ENCODE data around the gene CAPG.
"Not testable (repeated sequence)": the region's sequence is repeated elsewhere in the genome, so short reads cannot be mapped to it uniquely, and the experiment has no call there.

The CAPG gene, protein sequence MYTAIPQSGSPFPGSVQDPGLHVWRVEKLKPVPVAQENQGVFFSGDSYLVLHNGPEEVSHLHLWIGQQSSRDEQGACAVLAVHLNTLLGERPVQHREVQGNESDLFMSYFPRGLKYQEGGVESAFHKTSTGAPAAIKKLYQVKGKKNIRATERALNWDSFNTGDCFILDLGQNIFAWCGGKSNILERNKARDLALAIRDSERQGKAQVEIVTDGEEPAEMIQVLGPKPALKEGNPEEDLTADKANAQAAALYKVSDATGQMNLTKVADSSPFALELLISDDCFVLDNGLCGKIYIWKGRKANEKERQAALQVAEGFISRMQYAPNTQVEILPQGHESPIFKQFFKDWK

DNA sequence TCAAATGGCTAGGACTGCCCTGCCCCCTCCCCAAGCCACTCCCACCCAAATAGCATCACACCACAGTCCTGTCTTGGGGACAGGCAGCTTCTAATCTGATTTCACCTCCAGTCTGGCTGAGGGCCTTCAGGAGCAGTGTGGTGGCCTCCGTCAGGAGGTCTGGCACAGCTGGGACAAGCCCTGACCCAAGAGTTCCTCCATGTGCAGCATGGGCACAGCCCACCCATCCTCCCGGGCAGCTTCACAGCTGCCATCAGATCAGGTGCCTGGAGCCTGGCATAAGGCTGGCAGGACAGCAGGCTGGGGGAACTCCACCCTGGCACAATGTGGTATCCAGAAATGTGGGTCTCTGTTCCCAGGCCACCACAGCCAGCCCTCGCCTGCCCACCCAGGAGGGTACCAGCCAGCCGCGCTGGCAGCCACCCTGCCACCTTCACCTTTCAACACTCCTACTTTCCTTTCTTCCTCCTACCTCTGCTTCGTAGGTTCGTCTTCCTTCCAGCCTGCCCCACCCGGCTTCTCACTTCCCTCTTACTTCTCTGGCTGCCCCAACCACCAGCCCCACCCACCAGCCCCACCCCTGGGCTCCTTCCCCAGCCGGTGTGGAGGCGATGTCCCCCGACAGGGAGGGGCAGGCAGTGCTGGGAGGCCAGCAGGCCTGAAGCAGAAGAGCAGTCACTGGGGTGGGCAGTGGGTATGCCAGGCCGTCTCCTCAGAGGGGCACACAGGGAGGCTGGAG, at the start of gene CAPG:
CAPG (minus strand) TSS at position 522 of the 739 bp plus-strand sequence. CDS start 8,221 bp downstream, outside the sequence.
- no peak for DNase-seq (ENCODE audit: low read depth)

DNA sequence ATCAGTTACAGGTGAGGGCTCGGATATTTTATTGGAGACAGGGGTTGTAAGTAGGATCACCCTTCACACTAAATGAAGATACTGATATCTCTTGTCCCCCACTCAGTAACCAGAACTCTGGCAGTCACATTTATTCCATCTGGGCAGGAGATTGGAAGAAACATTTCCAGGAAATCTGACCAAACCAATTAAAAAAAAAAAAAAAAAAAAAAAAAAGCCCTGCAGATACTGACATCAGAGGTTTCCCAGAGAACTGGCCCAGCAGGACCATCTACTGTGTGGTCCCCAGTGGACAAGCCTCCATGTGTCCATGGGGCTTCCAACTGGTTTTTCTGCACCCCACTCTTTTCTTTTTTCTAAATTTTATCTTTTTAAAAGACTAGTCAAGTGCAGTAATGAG, 49.6 kb upstream of the CAPG start:
- no peak for DNase-seq (ENCODE audit: low read depth)

DNA sequence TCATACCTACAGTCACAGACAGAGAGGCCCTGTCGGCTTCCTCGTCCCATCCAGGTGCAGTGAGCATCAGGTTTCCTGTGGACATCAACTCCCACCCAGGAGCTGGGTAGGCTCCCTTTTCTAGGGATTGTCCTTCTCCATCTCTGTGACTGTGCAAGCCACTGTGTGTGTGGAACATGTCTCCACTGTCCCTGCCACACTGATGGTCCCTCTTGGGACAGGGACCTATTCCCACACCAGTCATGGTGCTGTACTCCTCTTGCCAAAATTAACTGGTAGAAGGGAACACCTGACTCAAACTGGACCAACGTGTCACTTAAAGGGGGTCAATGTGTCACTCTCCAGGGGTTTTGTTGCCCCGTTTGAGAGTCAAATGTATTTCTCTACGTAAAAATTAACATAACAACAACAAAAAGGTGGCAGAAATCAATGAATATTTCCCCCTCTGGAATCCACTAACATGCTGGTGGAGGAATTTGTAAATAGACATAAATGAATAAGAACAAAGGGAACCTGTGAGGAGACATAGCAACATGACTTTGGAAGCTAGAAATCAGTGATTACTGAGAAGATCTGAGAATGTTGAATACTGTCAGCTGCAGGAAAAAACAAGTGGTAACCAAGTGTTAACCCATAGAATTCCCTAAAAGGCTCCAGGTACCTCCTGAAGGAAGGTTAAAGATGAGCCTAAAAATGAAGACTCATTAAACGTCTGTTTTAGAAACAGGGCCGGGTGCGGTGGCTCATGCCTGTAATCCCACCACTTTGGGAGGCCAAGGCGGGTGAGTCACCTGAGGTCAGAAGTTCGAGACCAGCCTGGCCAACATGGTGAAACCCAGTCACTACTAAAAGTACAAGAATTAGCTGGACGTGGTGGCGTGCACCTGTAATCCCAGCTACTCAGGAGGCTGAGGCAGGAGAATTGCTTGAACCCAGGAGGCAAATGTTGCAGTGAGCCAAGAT, 48.7 kb upstream of the CAPG start:
- no peak for DNase-seq (ENCODE audit: low read depth)

DNA sequence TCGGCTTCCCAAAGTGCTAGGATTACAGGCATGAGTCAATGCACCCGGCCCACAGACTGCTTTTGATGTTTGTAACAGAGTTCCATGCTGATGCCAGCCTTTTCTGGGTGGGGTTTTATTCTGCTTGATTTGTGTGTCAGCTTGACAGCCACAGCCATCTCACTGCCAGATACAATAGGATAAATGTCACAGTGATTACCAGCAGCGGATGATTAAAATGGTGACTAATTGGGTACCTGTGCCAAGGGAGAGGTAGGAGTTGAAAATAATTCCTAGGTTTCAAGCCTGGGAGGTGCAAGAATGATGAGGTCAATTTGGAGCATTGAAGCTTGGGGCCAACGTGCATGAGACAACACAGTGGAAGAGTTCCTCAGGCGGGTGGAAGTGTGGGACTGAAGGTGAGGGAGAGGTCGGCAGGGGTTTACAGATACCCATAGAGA, 47.7 kb upstream of the CAPG start:
- DNase-seq (ENCODE audit: low read depth) = no peak

DNA sequence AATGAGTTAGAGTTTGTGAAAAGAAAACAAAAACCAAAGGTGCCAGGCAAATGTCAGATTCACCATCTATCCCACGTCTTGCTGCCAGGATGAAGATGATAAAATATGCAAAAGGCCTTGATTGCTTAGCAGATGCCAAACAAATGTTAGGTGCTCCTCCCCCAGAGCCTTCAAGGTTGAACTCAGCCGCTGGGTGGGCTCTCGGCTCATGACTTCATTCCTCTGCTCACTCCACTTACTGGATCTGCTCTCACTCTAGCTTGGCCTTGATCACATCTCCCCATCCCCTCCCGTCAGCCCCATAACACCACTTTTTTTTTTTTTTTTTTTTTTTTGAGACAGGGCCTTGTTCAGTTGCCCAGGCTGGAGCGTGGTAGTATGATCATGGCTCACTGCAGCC, 46.9 kb upstream of the CAPG start:
- DNase-seq (ENCODE audit: low read depth) = no peak

DNA sequence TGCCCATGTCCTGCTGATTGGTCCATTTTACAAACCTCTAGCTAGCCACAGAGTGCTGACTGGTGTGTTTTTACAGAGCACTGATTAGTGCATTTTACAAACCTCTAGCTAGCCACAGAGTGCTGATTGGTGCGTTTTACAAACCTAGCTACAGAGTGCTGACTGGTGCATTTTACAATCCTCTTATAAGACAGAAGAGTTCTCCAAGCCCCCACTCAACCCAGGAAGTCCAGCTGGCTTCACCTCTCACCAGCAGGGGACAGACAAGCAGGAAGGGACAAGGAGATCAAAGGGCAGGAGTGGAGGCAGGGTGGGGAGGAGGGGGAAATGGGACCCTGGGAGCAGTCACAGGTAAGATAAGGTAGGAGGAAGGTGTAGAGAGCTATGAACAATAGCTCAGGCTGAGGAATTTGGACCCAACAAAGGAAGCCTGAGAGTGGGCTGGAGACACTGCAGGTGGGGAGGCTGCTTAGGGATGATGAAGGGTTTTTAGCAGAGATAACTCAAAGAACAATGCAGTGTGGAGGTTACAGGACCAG, 45.5 kb upstream of the CAPG start:
- no peak for DNase-seq (ENCODE audit: low read depth)

DNA sequence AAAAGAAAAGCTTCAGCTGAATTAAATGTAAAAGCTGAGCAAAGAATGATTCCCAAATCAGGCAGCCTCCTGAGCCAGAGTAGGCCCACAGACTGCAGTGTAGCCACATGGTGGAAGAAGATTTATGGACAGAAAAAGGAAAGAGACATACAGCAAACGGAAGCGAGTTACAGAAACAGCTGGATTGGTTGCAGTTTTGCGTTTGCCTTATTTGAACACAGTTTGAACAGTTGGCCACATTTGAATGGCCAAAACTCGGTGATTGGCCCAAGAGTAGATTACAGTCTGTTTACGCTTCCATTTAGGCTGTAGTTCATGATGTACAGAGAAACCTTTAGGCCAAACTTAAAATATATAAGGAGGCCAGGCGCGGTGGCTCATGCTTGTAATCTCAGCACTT, 43.4 kb upstream of the CAPG start:
- no peak for DNase-seq (ENCODE audit: low read depth)

DNA sequence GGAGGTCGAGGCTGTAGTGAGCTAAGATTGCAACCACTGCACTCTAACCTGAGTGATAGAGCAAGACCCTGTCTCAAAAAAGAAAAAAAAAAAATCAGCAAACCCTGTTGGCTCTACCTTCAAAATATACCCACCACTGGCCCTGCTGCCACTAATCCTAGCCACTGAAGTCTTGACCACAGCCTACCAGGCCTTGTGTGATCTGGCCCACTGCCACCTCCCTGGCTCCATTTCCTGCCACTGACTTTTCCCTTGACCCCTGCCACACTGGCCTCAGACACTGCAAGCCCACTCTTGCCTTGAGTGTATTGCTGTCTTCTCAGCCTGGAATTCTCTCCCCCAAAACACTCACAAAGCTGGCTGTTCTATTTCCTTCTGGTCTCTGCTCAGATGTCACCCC, 42.1 kb upstream of the CAPG start:
- no peak for DNase-seq (ENCODE audit: low read depth)

DNA sequence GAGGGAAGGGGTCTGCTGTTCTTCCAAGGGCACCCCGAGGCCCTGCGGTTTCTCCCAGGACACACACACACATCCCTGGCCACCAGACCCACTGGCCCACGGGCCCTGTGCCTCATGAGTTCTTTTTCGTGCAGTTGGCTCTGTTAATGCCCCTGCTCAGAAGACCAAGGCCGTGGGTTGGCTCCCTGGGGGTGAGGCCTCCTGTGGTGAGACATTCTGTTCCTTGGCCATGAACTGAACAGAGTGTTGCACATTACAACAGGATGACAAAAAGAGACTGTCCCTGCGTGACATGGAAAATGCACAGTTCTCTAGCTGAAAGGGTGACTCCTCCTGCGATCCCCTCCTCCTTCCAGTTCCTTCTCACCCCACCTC, 39.0 kb upstream of the CAPG start:
- DNase-seq (ENCODE audit: low read depth) = no peak

DNA sequence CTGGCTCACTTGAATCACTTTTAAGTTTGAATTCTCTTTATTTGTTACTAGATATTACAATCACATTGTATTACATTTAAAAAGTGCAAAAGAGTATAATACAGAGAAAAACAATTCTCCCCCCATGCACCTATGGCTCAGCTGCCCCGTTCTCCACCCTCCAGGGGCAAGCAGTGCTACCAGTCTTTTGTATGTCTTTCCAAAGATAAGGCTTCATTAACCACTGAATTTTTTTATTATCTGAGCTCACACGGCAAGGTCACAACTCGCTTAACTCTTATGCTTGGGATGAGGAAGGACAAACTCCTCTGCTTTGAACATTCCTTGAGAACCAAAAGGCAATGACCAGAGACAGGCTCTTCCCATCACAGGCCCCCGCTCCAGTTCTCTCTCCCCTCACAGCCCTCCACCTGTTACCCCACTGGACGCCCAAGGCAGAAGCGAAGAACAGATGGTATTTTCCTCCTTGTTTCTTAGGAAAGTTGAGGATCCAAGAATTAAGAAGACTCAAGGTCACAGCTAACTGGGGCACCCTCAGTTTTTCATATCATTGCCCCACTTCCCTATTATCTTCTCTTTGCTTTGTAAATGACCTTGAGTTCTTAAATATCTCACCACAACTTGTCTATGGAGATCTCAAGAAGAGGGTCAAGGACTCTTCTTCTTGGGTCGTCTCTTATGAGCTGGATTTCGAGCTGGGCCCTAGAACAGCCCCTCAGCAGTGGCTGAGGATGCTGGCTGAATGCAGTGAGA, 38.5 kb upstream of the CAPG start:
- no peak for DNase-seq (ENCODE audit: low read depth)

DNA sequence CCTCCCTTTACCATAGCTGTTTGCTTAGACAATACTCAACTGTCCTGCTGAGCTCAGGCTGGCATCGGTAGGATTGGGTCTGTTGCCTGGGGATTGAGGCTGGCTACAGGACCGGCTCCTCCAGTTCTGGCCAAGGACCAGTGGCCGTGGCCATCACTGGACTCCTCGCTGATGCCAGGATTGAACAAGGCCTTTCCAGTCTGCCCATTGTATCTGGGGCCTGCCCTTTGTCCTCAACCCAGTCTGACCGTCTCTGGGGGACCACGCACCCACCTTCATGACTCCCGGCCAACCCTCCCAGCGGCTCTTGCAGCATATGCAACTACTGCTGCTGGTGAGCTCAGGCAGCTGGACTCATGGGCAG, 37.0 kb upstream of the CAPG start:
- no peak for DNase-seq (ENCODE audit: low read depth)

DNA sequence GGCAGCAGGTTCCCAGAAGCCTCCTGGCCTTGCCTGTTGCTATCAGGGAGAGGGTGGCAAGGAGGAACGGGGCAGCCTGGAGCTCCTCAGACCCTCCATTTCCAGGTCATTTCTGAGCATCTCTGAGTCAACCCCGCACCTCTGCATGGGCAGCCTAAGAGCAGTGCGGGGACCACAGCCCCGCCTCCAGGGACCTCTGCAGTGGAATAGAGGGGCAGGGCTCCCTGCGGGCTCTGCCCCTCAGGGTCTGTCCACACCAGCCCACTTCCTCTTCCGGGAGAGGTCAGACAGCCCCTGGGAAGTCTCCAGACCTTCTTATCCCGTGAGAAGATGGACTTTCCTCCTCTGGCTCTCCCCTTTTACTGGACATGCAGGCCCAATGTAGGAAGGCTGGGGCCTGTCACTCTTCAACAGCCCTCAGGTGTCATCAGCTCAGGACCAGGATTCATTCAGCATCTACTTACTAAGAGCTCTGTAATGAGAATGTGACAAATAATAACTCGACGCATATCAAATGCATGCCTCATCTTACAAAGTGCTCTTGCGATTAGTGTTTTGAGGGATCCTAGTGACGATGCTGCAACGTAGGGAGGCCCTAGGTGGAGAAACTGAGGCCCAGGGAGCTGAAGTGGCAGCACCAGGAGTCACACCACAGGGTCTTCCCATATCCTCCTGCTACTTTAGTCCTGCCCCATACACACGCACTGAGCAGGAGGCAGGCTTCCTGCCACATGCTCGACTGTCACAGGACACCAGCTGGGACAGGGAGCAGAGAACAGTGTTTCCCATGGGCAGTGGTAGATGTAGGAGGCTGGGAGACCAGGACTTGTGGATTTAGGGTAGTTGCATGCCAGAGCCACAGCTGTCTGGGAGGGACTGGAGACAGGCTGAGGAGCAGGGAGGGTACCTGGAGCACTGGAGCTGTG, 36.4 kb upstream of the CAPG start:
- DNase-seq (ENCODE audit: low read depth) = no peak

DNA sequence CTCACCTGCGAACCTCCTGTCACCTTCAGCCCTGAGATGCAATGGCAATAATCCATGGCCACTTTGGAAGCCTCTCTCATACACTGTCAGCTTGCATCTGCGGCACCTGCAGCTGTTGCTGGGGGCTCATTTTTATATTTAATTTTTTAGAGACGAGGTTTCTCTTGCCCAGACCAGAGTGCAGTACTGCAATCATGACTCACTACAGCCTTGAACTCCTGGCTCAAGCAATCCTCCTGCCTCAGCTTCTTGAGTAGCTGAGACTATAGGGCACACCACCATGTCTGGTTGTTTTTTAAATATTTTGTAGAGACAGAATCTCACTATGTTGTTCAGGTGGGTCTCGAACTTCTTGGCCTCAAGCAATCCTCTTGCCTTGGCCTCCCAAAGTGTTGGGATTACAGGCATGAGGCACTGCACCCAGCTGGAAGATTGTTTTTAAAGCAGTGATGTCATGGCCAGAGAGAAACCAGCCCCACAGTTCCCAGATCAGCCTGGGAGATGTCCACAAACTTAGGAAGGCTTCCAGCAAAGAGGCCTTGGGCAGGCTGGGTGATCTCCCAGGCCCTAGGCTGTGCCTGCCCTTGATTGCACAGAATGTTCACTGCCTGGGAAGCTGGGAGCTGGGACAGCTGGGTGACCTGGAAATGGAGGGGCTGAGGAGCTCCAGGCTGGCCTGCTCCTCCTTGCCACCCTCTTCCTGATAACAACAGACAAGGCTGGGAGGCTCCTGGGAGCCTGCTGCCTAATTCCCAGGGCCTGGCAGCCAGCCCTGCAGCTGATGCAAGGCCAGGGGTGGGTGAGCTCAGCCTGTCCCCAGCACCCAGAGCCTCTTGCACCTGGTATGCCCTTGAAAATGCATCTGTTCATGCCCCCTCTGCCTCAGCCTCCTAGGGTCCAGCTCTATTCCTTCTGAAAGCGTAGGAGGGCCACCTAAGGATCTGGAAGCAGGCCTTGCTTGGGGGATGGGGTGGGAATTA, 35.4 kb upstream of the CAPG start:
- DNase-seq (ENCODE audit: low read depth) = peak; percentile 90

DNA sequence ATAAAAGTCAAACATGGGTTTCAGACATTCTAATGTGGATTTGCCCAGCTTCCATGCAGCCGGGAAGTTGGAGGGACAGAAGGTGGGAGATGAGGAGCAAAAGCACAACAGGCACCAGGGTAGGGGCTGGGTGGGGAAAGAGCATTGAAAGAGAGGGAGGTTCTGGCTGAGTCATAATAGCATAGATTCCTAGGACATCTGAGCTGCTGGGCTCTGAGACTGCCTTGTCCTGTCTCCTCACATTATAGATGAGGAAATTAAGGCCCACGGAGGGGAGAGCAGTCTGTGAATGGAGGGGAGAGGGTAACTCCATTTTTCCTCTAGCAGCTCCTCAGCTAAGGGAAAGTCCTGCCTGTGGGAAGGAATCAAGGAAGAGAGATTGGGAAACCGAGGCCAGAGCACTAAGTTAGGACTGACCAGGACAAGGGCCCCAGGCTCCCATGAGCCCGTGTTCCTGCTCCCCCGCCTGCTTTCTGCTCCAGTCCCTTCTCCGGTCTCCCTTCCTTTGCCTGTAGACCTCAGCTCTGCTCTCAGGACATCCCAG, 34.5 kb upstream of the CAPG start:
- peak; percentile 61 for DNase-seq (ENCODE audit: low read depth)

DNA sequence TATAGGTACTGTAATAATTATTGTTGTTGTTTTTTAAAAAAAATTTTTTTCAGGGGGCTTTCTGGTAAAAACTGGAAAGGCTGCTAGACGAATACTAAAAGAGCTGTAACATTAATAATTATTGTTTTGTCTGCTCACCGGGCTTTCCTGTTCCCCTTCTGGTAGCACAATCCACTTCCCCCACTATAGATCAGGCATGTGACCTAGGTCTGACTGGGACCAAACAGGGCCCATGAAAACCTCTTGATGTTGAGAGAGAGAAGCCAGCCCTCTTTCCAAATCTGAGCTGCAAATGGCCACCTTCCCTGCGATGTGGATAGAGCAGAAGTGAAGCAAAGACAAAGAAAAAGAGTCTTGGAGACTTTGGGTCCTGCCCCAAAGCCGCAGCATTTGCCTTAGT, 31.7 kb upstream of the CAPG start:
- DNase-seq (ENCODE audit: low read depth) = no peak

DNA sequence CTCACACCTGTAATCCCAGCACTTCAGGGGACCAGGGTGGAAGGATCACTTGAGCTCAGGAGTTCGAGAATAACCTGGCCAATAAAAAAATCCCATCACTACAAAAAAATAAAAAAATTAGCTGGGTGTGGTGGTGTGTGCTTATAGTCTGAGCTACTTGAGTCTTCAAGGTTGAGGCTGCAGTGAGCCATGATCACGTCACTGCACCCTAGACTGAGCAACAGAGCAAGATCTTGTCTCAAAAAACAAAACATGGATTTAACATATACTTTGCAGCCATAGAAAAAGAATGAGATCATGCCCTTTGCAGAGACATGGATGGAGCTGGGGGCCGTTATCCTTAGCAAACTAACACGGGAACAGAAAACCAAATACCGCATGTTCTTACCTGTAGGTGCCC, 30.6 kb upstream of the CAPG start:
- no peak for DNase-seq (ENCODE audit: low read depth)

DNA sequence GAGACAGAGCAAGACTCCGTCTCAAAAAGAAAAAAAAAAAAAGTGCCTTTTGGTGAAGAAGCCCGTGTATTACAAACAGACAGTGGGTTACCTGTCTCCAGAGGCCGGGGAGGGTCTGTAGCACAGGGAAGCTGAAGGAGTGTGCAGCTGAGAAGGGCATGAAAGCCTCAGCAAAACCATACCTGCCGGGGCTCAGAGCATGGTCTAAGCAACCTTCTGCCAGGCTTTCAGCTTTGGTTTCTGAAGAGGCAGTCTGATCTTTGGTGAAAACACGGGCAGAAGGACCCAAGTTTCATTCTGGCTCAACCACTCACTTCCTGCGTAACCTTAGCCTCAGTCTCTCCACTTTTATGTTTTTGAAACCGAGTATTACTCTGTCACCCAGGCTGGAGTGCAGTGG, 29.8 kb upstream of the CAPG start:
- no peak for DNase-seq (ENCODE audit: low read depth)

DNA sequence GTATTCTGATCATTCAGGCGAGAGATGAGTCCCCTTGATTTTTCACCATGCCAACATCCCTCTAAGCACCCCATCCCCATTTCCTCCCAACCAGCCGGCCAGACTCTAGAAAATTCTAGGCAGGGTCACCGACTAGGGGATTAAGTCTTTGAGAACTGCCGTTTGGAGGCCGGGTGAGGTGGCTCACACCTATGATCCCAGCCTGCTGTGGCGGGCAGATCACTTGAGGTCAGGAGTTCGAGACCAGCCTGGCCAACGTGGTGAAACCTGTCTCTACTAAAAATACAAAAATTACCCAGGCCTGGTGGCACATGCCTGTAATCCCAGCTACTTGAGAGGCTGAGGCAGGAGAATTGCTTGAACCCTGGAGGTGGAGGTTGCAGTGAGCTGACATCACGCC, 29.4 kb upstream of the CAPG start:
- not testable (repeated sequence) for DNase-seq (ENCODE audit: low read depth)

DNA sequence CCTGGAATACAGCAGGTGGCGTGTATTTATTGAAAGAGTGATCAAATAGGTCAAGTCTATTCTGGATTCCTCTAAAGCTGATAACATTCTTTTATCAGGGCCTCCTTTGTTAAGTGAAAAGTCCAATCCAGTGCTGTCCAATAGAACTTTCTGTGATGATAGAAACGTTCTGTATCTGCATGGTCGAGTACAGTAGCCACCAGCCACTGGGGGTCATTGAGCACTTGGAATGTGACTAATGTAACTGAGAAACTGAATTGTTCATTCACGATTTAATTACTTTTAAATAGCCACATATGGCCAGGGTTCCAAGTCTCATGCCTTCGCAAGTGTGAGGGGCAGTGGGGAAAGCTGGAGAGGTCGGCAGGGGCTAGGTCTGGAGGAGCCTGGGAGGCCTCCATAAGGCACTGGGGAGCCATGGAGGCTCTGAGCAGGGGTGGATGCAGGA, 28.9 kb upstream of the CAPG start:
- DNase-seq (ENCODE audit: low read depth) = no peak
